HG03378 (cell line): Measurements from ENCODE around the gene CDH22.

ENCODE experiments used
- ATAC-seq: cut with Tn5 transposase; IDR thresholded peaks from one replicate; pipeline ENCODE4 v1.9.1; 2021; ENCODE audit warnings: mild to moderate bottlenecking, moderate library complexity; ENCODE audit not compliant: unreplicated experiment

CDH22 gene, protein sequence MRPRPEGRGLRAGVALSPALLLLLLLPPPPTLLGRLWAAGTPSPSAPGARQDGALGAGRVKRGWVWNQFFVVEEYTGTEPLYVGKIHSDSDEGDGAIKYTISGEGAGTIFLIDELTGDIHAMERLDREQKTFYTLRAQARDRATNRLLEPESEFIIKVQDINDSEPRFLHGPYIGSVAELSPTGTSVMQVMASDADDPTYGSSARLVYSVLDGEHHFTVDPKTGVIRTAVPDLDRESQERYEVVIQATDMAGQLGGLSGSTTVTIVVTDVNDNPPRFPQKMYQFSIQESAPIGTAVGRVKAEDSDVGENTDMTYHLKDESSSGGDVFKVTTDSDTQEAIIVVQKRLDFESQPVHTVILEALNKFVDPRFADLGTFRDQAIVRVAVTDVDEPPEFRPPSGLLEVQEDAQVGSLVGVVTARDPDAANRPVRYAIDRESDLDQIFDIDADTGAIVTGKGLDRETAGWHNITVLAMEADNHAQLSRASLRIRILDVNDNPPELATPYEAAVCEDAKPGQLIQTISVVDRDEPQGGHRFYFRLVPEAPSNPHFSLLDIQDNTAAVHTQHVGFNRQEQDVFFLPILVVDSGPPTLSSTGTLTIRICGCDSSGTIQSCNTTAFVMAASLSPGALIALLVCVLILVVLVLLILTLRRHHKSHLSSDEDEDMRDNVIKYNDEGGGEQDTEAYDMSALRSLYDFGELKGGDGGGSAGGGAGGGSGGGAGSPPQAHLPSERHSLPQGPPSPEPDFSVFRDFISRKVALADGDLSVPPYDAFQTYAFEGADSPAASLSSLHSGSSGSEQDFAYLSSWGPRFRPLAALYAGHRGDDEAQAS

DNA sequence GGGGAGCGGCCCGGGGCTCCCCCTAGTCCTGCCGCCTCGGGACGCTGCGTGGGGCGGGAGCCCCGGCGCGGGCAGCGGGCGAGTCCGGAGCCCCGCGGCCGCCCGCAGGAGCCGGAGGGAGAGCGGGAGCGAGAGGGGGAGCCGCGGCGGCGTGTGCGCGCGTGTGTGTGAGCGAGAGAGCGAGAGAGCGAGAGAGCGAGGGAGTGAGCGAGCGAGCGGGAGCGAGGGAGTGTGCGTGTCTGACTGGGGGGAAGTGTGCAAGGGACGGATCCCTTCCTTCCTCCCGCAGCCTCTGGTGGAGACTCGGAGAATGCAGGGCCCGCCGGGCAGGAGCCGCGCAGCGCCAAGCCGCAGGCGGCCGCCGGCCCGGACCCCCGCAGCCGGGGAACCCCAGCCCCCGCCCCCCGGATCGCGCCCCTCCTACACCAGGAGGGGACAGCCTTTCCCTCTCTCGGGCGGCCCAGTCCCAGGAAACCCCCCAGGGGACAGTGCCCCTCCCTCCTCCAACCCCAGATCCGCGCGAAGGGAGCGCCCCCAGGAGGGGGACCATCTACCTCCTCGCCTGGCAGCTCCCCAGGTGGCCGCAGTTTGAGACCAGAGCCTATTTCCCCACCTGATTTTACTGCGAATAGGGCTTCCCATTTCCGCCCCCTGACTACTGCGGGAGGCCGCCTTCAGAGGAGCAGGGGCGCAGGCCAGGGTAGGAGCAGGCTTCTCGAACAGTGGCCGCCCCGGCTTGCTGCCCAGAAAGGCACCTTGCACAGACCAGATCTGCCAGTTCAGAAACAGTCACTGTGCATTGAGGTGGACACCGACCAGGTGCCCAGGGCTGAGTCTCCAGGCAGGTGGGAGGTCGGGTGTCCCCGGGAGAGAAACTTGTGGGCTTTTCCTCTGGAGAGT lies at the start of gene CDH22:
CDH22 (minus strand) TSS at position 241 of the 900 bp plus-strand sequence. CDS start 57,204 bp downstream, outside the sequence.
- ATAC-seq, result no peak

DNA sequence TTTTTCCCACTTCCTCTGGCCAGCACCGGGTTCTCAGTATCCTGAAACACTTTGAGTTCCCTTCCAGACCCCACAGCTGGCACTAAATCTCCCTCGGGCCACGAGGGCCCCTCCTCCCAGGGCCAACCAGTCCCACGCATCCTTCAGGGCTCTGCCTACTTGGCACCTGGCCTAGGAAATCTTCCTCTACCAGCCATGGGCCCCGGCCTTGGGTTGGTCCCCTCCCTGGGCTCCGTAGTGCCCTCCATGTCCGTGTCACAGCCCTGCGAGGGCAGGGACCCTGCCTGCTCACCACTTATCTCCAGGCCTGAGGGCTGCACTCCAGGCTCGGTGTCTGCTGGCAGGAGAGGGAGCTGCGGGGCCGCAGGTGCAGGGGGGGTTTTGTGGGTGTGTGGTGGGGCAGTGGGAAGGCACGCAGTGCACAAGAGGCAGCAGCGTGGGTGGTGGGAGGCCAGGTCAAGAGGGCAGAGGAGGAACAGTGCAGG lies 48.8 kb upstream of the CDH22 start:
- ATAC-seq, result no peak

DNA sequence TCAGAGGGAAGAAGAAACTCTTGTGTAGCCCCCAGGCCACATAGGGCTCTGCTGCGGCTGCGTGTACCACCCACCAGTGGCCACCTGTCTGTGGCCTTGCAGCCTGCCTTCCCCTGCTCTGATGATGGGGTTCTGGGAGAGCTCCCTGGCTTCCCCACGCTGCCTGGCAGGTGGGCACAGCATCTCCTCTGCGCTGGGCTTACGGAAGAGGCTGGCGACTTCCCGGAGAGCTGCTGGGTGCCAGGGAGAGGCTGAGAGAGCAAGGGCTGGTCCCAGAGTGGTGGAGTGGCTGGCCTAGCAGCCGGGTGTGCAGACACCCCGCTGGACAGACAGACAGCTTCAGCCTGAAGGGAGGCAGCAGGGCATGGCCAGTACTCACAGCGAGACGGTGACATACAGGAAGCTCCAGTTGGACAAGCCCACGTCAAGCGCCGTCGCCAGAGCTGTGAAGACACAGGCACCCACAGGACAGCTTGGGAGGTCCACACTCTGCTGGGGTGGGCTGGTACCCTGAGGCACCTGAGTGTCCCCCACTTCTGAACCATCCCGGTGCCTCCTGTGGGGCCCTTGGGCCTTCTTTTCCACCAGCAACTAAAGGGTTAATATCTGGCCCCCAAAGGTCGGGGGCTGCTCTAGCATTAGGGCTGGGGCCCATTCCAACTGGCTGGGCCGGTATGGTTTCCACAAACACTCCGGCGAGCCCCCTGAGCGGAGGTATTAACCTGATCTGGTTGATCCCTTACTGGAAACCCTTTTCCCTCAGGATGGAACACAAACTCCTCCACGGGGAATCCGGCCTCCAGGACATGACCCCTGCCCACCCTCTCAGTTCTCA lies 48.1 kb upstream of the CDH22 start:
- ATAC-seq, result no peak

DNA sequence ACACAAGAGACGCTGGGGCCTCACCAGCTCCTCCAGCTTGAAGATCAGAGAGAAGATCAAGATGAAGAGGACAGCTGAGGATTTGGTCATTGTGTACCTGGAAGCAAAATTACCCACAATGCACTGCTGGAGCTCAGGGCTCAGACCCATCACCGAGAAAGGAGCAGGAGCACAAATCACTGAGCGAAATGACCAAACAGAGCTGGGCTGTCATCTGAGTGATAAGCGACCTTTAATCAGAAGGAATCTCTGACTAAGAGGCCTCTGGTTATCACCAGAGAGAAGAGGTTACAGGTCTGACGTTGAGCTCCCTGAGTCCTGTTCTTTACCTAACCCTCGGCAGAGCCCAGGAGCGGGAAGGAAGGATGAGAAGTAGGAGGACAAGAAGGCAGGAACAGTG lies 47.5 kb upstream of the CDH22 start:
- ATAC-seq, result no peak

DNA sequence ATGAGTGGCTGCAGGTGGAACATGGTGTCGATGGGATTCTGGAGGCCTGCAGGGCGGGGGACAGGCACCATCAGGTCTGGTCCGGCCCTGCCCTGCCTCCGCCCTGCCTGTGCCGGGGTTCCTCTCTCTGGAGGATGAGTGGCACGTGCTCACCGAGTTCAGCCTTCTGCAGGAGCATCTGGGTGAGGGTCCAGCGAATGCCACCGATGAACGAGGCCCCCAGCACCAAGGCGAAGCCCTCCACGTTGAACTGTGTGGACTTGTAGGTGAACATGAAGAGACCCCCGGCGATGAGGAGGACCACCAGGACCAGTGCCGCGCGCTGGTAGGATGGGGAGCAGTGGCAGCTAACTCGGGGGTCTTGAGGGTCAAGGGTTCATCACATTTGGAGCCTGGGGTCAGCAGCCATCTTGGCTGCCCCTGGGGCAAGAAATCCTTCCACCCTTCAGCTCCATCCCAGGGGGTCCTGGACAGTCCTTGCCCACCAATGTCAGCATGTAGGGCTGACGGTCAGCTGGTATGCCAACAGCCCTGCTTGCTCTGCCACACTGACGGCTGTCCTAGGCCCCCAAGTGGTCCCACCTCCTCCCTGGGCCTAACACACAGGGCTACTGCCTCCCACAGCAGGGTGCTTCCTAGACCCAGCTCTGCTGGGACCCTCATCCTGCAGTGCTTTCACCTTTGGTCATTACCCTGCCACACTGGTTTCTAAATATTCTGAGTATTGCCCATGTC lies 46.8 kb upstream of the CDH22 start:
- no peak for ATAC-seq

DNA sequence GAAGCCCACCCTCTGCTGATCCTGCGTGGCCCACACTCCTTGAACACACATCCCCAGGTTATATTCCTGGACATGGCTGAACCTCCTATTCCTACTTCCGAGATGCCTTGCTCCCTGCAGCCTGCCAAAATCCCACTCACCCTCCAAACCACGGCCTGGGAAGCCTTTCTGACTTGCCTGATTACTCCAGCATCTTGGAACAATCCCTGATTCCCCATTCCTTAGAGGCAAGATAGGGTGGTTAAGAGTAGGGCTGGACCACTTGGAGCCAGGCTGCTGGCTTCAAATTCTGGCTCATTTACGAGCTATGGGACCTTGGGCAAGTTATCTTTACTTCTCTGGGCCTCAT lies 45.9 kb upstream of the CDH22 start:
- ATAC-seq, result no peak

DNA sequence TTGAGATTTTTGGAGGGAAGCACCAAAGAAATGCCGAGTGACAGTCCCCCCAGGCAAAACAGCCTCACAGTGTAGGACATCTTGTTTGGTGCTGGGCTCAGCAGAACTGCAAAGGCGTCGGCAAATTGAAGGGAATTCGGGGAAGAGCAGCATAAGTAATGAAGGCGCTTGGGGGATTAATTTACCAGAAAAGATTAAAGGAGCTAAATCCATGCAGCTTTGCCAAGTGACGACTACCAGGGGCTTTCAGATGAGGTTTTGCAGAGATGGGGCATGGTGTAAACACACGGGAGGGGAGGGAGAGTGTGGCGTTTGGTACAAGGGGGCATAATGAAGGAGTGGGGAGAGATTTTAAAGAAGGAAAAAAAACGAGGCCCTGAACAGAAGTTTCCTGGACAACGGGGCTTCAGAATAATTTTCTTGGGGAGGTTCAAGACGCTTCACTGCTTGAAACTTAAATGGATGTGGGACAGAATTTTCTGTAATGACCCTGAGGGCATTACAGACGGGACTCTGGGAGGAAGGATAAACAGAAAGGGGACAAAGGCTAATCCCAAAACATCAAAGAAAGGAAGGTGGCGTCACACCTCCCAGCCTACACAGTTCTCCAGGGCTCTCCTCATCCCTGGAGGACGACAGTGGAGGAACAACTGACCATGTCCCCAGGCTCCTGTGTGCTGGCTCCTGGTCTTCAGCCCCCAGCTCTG lies 45.4 kb upstream of the CDH22 start:
- no peak for ATAC-seq

DNA sequence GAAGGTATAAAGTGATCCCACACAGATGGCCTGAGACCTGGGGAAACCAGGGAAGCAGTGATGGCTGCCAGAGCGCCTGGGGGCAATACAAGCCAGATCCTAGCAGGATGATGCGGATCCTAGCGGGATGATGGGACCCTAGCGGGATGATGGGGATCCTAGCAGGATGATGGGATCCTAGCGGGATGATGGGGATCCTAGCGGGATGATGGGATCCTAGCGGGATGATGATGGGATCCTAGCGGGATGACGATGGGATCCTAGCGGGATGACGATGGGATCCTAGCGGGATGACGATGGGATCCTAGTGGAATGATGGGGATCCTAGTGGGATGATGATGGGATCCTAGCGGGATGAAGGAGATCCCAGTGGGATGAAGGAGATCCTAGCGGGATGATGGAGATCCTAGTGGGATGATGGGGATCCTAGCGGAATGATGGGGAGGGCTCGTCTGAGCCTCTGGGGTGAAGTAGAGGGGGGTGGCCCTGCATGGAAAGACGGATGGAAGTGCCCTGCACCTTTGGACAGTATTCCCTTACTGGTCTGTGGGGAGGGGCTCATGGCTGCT lies 44.2 kb upstream of the CDH22 start:
- ATAC-seq, result no peak

DNA sequence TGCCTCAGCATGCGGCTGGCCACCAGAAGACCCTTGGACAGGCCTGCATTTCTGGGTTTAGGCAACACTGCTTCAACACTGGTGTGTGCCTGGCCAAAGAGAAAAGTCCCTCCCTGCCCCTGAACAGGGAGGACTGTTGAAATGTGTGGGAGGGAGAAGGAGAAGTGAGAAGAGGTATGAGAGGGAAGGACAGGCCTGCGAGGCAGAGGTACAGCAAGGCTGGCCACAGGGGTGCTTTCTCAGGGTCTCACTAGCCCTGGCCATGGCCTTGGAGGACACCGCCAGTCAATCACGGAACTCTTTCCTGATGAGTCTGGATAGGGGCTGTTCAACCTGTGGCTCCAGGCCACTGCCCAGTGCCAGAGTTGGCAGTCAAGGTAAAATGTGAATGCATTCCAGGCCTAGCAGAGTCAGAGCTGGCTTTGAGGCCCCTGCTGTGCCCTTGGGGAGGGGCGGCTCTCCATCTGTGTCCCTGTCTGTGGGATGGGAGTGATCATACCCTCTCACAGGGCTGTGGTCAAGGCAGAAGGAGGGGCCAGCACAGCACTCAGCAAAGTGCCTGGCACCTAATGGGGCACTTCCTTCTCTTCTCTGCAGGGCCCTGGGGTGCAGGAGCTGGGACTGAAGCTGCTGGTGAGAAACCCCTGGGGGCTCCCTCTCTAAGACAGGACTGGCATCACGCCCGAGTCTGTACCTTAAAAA lies 43.2 kb upstream of the CDH22 start:
- no peak for ATAC-seq

DNA sequence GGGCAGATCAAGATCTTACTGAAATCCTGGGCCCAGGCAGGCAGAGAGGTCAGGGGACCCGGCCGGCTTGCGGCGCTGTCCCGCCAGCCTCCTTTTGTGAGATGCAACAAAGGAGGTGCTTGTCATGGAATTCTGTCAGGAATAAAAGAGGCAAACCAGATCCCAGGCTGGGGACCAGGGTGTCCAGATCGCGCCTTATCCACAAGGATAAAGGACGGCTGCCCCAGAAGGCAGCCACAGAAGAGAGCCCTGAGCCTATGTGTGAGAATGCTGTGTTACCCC lies 42.6 kb upstream of the CDH22 start:
- ATAC-seq, result no peak

DNA sequence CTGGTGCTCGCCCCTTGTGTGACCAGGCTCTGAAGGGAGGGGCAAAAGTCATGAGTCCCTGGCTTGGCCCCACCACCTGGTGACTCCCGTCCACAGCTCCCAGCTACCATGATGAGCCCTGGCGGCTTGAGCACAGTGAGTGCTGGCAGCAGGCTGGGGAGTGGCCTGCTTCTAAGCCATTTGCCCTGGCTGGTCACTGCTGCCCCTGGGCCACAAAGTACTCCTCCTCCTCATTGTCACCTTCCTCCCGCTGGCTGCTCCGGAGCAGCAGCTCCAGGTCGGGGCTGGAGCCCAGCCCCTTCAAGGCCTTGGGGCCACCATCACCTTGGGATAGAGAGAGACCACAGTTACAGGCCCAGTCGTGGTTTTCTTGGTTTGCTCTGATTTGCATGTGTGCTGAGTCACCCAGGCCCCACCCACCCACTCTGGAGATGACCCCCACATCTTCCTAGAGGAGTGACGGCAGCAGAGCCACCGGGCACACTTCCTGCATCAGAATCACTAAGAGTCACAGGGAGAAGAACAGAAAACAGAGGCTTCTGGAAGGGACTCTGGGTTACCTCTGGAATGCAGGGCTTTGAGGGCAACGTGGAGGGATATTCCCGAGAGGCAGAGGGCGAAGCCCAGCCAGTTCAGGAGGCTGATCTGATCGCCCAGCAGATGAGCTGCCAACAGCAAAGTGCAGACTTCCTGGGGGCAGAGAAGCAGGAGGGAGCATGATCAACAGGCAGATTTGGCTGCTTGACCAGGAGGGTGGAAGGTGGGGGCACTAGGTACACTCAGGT lies 42.1 kb upstream of the CDH22 start:
- ATAC-seq, result no peak

DNA sequence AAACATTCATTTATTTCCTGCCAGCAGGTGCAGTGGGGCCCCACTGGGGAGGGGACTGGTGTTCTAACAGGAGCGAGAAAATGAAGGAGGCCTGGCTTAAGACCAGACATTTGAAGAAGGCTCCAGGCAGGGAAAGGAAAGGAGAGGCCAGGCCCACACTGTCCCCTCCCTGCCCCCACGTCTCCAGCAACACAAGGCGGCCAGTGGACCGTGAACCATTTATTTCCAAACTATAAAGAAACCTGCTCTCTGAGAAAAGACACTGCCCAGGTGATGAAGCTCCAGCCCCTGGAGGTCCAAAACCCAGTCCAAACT lies 41.4 kb upstream of the CDH22 start:
- no peak for ATAC-seq

DNA sequence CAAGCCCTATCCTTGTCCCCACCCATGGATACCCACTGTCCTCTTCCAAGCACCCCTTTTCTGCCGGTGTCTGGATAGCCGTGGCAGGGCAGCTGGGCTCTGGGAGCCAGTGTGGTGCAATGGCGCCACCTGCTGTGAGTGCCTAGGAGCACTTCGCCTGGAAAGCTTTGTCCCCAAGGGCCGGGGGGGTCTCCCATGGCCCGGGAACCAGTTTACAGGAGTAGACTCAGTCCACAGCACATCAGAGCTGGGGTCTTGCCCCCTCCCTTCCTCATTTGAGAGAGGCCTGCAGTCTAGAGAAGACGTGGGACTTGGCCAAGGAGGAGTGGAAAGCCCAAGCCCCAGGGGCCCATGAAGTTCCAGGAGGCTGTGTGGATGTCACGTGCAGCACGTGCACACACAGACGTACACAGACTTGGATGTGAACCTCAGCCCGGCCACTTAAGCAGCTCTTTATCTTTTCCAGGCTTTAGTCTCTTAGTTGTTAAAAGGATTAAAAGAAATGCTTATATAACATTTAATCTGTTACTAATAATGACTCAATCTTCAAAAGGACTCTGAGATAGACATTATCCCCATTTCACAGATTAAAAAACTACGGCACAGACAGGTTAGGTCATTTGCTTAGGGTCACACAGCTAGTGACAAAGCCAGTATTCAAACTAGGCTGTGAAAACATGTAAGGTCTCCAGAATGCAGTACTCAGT lies 40.9 kb upstream of the CDH22 start:
- no peak for ATAC-seq

DNA sequence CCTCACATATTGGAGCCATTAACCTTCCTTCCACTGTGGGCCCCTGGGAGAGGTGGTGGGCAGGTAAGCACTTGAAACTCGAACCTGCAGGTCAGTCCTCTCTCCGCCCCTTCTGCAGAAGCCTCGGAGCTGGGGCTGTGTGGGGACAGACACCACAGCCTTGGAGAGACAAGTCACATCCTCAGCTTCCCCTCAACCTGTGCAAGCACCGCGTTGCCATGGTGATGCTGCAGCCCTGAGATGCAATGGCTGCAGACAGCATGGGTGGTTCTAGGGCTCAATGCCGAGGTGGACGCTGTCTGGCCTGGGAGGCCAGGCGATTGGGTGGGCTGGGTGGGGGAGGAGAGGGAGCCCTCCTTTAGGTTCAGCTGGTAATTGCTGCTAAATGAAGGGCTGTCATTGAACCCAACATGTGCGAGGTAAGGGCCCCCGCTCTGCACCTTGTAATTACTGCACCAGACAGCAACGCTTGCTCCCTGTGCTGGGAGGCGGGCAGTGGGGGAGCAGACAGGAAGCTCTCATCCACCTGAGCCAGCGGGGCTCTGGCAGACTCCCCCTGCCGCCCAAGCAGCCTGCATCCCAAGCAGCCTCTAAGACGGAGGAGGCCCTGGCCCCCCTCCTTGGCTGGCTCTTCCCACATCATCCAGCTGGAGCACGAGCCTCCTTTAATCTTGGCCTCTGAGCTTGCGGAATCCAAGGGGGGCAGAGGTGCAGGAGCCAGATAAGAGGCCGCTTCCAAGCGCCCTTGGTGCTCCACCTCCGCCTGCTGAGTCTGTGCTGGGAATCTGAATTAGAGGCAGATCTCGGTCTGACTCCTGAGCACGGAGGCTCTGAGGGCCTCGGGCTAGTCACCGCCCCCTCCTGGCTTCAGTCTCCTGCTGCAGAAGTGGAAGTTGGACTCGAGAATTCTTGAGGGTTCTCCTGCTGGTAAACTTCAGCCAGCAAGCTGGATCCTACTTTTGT lies 39.8 kb upstream of the CDH22 start:
- ATAC-seq, result no peak

DNA sequence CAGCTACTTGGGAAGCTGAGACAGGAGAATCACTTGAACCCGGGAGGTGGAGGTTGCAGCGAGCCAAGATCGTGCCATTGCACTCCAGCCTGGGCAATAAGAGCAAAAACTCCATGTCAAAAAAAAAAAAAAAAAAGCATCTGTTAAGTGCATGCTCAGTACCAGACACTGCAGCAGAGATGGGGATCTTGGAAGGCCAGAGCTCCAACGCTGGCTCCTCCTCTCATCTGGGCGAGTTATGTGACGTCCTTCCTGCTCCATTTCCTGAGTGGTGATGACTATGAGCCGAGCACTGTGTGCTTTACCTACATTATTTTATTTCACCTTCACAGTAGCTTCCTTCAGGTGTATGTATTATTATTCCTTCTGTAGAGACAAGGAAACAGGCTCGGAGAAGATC lies 38.5 kb upstream of the CDH22 start:
- no peak for ATAC-seq
